ENCODE data around the gene TTYH3. TPM values are rescaled to one million over a fixed set of nuclear protein-coding genes. Genes with fewer than 3 reads are reported as not detected.
"Not testable (repeated sequence)": the region's sequence is repeated elsewhere in the genome, so short reads cannot be mapped to it uniquely, and the experiment has no call there.

TTYH3 gene
- total and polyA plus RNA-seq, 2 donors = 4.4 to 20.4 TPM

DNA sequence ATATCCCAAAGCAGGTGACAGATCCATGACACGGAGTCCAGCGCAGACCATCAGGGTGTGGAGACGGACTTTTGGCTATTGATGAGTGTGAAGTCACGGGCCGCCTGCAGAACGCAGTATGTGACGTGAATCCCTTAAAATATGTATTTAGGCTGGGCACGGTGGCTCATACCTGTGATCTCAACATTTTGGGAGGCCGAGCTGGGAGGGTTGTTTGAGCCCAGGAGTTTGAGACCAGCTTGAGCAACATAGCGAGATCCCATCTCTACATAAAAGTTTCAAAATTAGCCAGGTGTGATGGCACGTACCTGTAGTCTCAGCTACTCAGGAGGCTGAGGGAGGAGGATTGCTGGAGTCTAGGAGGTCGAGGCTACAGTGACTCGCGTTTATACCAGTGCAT lies 54.3 kb downstream of the TTYH3 start:
- no peak for DNase-seq (ENCODE audit: low read depth in 6 of 9, low spot score in 9 of 9)
- Histone ChIP-seq H3K36me3 (ENCODE audit: control insufficient read depth in 2 of 2, insufficient read depth in 2 of 2, low read length in 1 of 2) (no peaks in the 10 kb centered on the region), H3K27ac (ENCODE audit: low read depth in 1 of 2, low read length in 1 of 2) (no peak overlapping the region), H3K4me1 (ENCODE audit: control insufficient read depth in 2 of 2, insufficient read depth in 2 of 2, low read length in 2 of 2) (peaks cover 0 to 10% of the 10 kb centered on the region in 2 donors), H3K27me3 (ENCODE audit: control insufficient read depth in 2 of 2, insufficient read depth in 1 of 2, low read length in 1 of 2) (peaks cover 42 to 62% of the 10 kb centered on the region in 2 donors), H3K9me3 (ENCODE audit: control insufficient read depth in 2 of 2, insufficient read depth in 1 of 2, low read length in 1 of 2) (peaks cover 0 to 1% of the 10 kb centered on the region in 2 donors), H3K4me3 (ENCODE audit: low read length in 2 of 2) (no peak overlapping the region)
- 97% methylated on average over 14 of the region's 14 CpGs for WGBS

DNA sequence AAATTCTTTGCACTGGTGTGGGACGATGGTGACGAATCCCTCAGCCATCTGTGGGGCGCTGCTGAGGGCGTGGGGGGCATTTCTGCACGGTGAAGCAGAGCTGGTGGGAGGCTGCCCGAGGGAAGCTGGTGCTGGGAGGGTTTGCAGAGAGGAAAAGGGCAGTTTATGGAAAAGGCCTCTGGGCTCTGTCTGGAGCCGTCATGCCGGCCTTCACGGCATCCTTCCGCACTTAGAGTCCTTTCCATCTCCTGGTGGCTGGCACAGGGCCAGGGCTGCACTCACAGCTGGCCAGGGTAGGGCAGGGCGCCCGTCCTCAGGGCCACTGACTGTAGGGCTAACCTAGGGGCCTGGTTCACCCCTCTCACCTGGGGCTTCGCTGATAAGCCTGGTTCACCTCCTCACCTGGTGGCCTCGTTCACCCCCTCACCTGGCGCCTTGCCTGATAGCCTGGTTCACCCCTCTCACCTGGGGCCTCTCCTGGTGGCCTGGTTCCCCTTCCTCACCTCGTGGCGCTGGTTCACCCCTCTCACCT lies 55.6 kb downstream of the TTYH3 start:
- H3K27ac ChIP-seq (ENCODE audit: low read depth in 1 of 2, low read length in 1 of 2) = no peak overlapping the region
- no peaks in the 10 kb centered on the region for H3K36me3 ChIP-seq (ENCODE audit: control insufficient read depth in 2 of 2, insufficient read depth in 2 of 2, low read length in 1 of 2)
- WGBS = 81% methylated on average over 17 of the region's 17 CpGs
- peaks cover 0 to 10% of the 10 kb centered on the region in 2 donors for H3K4me1 ChIP-seq (ENCODE audit: control insufficient read depth in 2 of 2, insufficient read depth in 2 of 2, low read length in 2 of 2)
- peaks cover 0 to 1% of the 10 kb centered on the region in 2 donors for H3K9me3 ChIP-seq (ENCODE audit: control insufficient read depth in 2 of 2, insufficient read depth in 1 of 2, low read length in 1 of 2)
- peaks cover 44 to 62% of the 10 kb centered on the region in 2 donors for H3K27me3 ChIP-seq (ENCODE audit: control insufficient read depth in 2 of 2, insufficient read depth in 1 of 2, low read length in 1 of 2)
- DNase-seq (ENCODE audit: low read depth in 6 of 9, low spot score in 9 of 9) = no peak
- no peak overlapping the region for H3K4me3 ChIP-seq (ENCODE audit: low read length in 2 of 2)

DNA sequence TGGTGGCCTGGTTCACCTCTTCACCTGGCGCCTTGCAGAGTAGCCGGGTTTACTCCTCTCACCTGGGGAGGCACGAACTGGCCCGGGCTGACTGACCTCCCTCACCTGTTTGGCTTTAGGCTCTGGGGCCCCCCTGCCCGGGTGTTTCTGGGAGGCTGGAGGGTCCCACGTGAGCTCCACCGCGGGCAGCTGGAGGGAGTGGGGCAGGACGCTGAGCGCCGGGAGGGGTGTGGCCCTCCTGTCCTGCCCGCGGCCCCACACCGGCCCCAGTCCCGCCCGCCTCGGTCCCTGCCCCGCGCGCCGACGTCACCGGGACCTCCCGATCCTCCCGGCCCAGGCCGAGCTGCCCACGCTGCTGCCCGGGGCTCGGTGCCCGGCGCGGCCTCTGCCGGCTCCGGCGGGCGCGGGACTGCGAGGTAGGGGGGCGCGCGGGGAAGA lies 56.1 kb downstream of the TTYH3 start, which contains the start of gene AMZ1:
Gene AMZ1, plus strand, starts transcription at position 322 of the 438 bp plus-strand sequence. CDS start 12,250 bp downstream, outside the sequence.
- Histone ChIP-seq H3K36me3 (ENCODE audit: control insufficient read depth in 2 of 2, insufficient read depth in 2 of 2, low read length in 1 of 2) (no peaks in the 10 kb centered on the region), H3K27me3 (ENCODE audit: control insufficient read depth in 2 of 2, insufficient read depth in 1 of 2, low read length in 1 of 2) (peaks cover 44 to 66% of the 10 kb centered on the region in 2 donors), H3K4me1 (ENCODE audit: control insufficient read depth in 2 of 2, insufficient read depth in 2 of 2, low read length in 2 of 2) (peaks cover 0 to 10% of the 10 kb centered on the region in 2 donors), H3K9me3 (ENCODE audit: control insufficient read depth in 2 of 2, insufficient read depth in 1 of 2, low read length in 1 of 2) (peaks cover 0 to 1% of the 10 kb centered on the region in 2 donors), H3K4me3 (ENCODE audit: low read length in 2 of 2) (no peak within 1 kb of the TSS), H3K27ac (ENCODE audit: low read depth in 1 of 2, low read length in 1 of 2) (no peak within 1 kb of the TSS)
- WGBS = 6% methylated on average over 41 of the region's 41 CpGs
- DNase-seq (ENCODE audit: low read depth in 6 of 9, low spot score in 9 of 9) = no peak

DNA sequence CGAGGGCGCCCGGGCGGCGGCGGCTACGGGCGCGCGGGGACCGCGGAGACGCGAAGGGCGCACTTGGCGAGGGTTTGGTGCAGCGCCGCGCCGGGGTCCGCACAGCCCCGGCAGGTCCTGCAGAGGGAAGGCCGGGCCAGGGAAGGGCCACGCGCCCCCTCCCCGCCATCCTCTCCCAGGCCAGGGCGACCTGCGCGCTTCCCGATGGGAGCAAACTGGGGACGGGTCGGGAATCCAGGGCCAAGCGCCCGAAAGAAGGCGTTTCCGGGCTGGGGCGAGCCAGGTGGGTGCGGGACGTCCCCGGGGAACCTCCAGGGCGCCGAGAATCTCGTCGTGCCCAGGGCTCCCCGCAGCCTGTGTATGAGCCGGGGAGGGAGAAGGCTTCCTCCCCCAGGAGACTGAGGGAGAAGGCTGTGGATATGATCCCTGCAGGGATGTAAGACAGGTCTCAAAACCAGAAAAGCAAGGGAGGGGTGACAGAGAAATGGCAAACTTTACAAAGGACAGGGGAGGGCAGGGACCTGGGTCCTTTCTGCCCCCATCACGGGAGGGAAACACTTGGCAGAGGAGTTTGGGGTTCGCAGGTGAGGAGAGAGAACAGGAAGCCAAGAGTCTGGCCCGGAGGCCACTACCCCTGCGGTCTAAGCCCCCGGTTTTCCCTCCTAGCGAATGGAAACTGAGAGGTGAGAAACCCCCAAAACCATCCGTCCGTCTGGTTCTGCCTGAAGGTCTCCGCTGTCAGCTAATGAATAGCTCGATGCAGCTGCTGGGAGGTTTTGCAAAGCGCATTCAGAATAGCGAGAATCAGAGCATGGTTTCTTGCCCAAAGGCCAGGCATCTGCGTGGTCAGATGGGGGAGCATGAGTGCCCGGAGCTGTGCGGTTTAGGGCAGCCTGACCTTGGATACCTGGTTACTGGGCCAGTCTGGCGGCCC lies 56.9 kb downstream of the TTYH3 start:
- Histone ChIP-seq H3K9me3 (ENCODE audit: control insufficient read depth in 2 of 2, insufficient read depth in 1 of 2, low read length in 1 of 2) (peaks cover 0 to 1% of the 10 kb centered on the region in 2 donors), H3K36me3 (ENCODE audit: control insufficient read depth in 2 of 2, insufficient read depth in 2 of 2, low read length in 1 of 2) (no peaks in the 10 kb centered on the region), H3K27me3 (ENCODE audit: control insufficient read depth in 2 of 2, insufficient read depth in 1 of 2, low read length in 1 of 2) (peaks cover 44 to 66% of the 10 kb centered on the region in 2 donors), H3K27ac (ENCODE audit: low read depth in 1 of 2, low read length in 1 of 2) (no peak overlapping the region), H3K4me3 (ENCODE audit: low read length in 2 of 2) (no peak overlapping the region), H3K4me1 (ENCODE audit: control insufficient read depth in 2 of 2, insufficient read depth in 2 of 2, low read length in 2 of 2) (peaks cover 0 to 10% of the 10 kb centered on the region in 2 donors)
- no peak for DNase-seq (ENCODE audit: low read depth in 6 of 9, low spot score in 9 of 9)
- 3% methylated on average over 62 of the region's 62 CpGs for WGBS

DNA sequence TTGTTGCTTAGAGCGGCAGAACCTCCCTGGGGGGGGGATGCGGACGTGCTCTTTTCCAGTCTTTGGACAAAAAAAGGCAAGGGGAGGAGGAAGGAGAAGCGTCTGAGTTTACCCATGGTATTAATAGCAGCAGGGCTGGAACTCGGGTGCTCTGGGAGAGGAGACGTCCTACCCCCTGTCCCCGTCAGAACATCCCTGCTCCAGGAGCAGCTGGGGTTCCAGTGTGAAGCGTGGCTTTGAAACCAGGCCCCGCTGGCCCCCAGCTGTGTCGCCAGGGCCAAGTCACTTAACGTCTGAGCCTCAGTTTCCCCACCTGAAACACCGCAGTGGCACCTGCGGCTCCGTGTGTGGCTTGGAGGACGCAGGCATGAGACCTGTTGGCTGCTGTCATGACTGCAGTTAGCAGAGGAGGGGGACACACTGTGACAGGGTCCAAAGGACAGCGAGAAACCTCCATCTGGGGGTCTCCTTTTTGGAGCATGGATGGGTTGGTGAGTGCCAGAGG lies 57.6 kb downstream of the TTYH3 start:
- peaks cover 44 to 65% of the 10 kb centered on the region in 2 donors for H3K27me3 ChIP-seq (ENCODE audit: control insufficient read depth in 2 of 2, insufficient read depth in 1 of 2, low read length in 1 of 2)
- no peak for DNase-seq (ENCODE audit: low read depth in 6 of 9, low spot score in 9 of 9)
- H3K9me3 ChIP-seq (ENCODE audit: control insufficient read depth in 2 of 2, insufficient read depth in 1 of 2, low read length in 1 of 2) = peaks cover 0 to 1% of the 10 kb centered on the region in 2 donors
- H3K4me3 ChIP-seq (ENCODE audit: low read length in 2 of 2) = no peak overlapping the region
- 70% methylated on average over 16 of the region's 16 CpGs for WGBS
- no peaks in the 10 kb centered on the region for H3K36me3 ChIP-seq (ENCODE audit: control insufficient read depth in 2 of 2, insufficient read depth in 2 of 2, low read length in 1 of 2)
- H3K4me1 ChIP-seq (ENCODE audit: control insufficient read depth in 2 of 2, insufficient read depth in 2 of 2, low read length in 2 of 2) = peaks cover 0 to 10% of the 10 kb centered on the region in 2 donors
- no peak overlapping the region for H3K27ac ChIP-seq (ENCODE audit: low read depth in 1 of 2, low read length in 1 of 2)

DNA sequence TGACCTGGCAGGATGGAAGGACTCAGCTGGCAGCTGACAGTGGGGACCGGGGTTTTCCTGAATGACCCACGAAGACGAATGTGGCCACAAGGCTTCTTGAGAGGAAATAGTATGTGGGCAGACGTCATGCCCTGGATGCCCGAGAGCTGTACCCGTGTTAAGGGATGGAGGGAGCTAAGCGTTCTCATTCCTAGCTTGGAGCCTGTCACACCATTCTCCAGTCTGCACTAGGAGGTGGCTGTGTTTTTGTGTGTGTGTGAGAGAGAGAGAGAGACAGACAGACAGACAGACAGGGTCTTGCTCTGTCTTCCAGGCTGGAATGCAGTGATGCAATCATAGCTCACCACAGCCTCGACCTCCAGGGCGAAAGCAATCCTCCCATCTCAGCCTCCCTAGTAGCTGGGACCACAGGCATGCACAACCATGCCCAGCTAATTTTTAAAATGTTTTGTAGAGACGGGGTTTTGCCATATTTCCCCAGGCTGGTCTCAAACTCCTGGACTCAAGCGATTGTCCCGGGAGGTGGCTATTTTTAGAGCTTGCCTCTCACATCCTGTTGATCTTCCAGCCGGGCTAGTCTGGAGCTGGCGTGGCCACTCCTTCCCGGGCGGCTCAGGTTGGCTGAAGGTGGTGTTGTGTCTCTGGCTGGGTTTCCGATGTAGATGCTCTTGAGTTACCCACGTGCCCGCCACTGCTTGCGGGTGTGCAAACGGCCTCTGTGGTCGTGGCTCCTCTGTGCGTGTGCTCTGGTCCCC lies 58.3 kb downstream of the TTYH3 start:
- DNase-seq (ENCODE audit: low read depth in 6 of 9, low spot score in 9 of 9) = no peak
- Histone ChIP-seq H3K27ac (ENCODE audit: low read depth in 1 of 2, low read length in 1 of 2) (no peak overlapping the region), H3K9me3 (ENCODE audit: control insufficient read depth in 2 of 2, insufficient read depth in 1 of 2, low read length in 1 of 2) (peaks cover 0 to 1% of the 10 kb centered on the region in 2 donors), H3K27me3 (ENCODE audit: control insufficient read depth in 2 of 2, insufficient read depth in 1 of 2, low read length in 1 of 2) (peaks cover 44 to 62% of the 10 kb centered on the region in 2 donors), H3K4me3 (ENCODE audit: low read length in 2 of 2) (no peak overlapping the region), H3K36me3 (ENCODE audit: control insufficient read depth in 2 of 2, insufficient read depth in 2 of 2, low read length in 1 of 2) (no peaks in the 10 kb centered on the region), H3K4me1 (ENCODE audit: control insufficient read depth in 2 of 2, insufficient read depth in 2 of 2, low read length in 2 of 2) (peaks cover 0 to 10% of the 10 kb centered on the region in 2 donors)
- 67% methylated on average over 23 of the region's 23 CpGs for WGBS

DNA sequence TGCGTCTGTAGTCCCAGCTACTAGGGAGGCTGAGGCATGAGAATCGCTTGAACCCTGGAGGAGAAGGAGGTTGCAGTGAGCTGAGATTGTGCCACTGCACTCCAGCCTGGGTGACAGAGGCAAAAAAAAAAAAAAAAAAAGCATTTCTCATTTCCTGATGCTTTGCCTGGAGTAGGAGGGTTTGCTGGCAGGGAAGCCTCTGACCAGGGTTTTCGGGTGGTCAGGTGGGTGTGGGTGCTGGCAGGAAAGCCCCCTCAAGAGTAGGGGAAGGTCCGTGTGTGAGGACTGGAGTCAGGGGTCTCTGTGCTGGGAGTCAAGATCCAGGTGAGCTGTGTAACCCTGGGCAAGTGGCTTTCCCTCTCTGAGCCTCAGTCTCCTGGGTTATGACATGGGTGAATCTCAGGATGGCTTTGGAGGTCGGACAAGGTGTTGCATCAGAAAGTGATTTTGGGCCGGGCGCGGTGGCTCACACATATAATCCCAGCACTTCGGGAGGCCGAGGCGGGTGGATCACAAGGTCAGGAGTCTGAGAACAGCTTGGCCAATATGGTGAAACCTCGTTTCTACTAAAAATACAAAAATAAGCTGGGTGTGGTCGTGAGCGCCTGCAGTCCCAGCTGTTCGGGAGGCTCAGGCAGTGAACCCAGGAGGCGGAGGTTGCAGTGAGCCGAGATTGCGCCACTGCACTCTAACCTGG lies 59.4 kb downstream of the TTYH3 start:
- Histone ChIP-seq H3K9me3 (ENCODE audit: control insufficient read depth in 2 of 2, insufficient read depth in 1 of 2, low read length in 1 of 2) (peaks cover 0 to 1% of the 10 kb centered on the region in 2 donors), H3K27ac (ENCODE audit: low read depth in 1 of 2, low read length in 1 of 2) (no peak overlapping the region), H3K4me3 (ENCODE audit: low read length in 2 of 2) (no peak overlapping the region), H3K4me1 (ENCODE audit: control insufficient read depth in 2 of 2, insufficient read depth in 2 of 2, low read length in 2 of 2) (peaks cover 0 to 10% of the 10 kb centered on the region in 2 donors), H3K27me3 (ENCODE audit: control insufficient read depth in 2 of 2, insufficient read depth in 1 of 2, low read length in 1 of 2) (peaks cover 40 to 55% of the 10 kb centered on the region in 2 donors), H3K36me3 (ENCODE audit: control insufficient read depth in 2 of 2, insufficient read depth in 2 of 2, low read length in 1 of 2) (no peaks in the 10 kb centered on the region)
- 95% methylated on average over 18 of the region's 18 CpGs for WGBS
- DNase-seq (ENCODE audit: low read depth in 6 of 9, low spot score in 9 of 9) = no peak

DNA sequence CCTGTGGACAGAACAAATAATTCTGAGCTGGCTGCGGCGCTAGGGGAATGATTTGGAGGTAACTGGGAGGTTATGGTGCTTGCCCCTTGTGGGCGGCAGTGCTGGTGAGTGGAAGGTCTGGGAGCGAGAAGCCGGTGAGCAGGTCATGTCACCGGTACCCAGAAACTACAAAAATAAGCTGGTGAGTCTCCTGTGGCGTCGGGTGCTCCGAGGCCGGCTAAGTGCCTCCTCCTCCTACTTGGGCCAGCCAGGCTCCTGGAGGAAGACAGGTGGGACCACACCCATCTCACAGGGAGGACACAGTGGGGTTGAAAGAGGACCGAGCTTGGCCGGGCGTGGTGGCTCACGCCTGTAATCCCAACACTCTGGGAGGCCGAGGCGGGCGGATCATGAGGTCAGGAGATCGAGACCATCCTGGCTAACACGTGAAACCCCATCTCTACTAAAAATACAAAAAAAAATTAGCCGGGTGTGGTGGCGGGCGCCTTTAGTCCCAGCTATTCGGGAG lies 60.2 kb downstream of the TTYH3 start:
- H3K27me3 ChIP-seq (ENCODE audit: control insufficient read depth in 2 of 2, insufficient read depth in 1 of 2, low read length in 1 of 2) = peaks cover 32 to 47% of the 10 kb centered on the region in 2 donors
- 97% methylated on average over 23 of the region's 23 CpGs for WGBS
- not testable (repeated sequence) for DNase-seq (ENCODE audit: low read depth in 6 of 9, low spot score in 9 of 9); H3K36me3 ChIP-seq (ENCODE audit: control insufficient read depth in 2 of 2, insufficient read depth in 2 of 2, low read length in 1 of 2); H3K9me3 ChIP-seq (ENCODE audit: control insufficient read depth in 2 of 2, insufficient read depth in 1 of 2, low read length in 1 of 2); H3K4me3 ChIP-seq (ENCODE audit: low read length in 2 of 2); H3K4me1 ChIP-seq (ENCODE audit: control insufficient read depth in 2 of 2, insufficient read depth in 2 of 2, low read length in 2 of 2); H3K27ac ChIP-seq (ENCODE audit: low read depth in 1 of 2, low read length in 1 of 2)

Measured in thymus (tissue), 11 donors.